Effector memory CD4-positive, alpha-beta T cell (primary cell): Measurements from ENCODE around the gene PPP4R3A.
"Not testable (repeated sequence)": the region's sequence is repeated elsewhere in the genome, so short reads cannot be mapped to it uniquely, and the experiment has no call there.

Experiments
- DNase-seq, 3 donors: peaks; one replicate each; pipeline ENCODE4 v3.0.0-alpha.2; 2020
- H3K27ac ChIP-seq: 2 replicates; pipeline ENCODE4 v1.7.0; 2013; ENCODE audit warnings: mild to moderate bottlenecking, low read length, moderate library complexity; ENCODE audit not compliant: insufficient read depth, poor library complexity, severe bottlenecking
- H3K27me3 ChIP-seq: replicated peaks from 2 replicates; pipeline ENCODE4 v1.7.0; 2013; ENCODE audit warnings: mild to moderate bottlenecking, low read length; ENCODE audit not compliant: insufficient read depth, control insufficient read depth, poor library complexity, severe bottlenecking
- H3K36me3 ChIP-seq: 2 replicates; pipeline ENCODE4 v1.7.0; 2013; ENCODE audit warnings: mild to moderate bottlenecking, low read length, moderate library complexity; ENCODE audit not compliant: control insufficient read depth, insufficient read depth
- H3K4me1 ChIP-seq: 2 replicates; pipeline ENCODE4 v1.7.0; 2013; ENCODE audit warnings: low read length, mild to moderate bottlenecking; ENCODE audit not compliant: control insufficient read depth, insufficient read depth, poor library complexity, severe bottlenecking
- H3K4me3 ChIP-seq: 2 replicates; pipeline ENCODE4 v1.7.0; 2013; ENCODE audit warnings: low read length, low read depth, mild to moderate bottlenecking; ENCODE audit not compliant: insufficient read depth, poor library complexity, severe bottlenecking
- H3K9me3 ChIP-seq: 2 replicates; pipeline ENCODE4 v1.7.0; 2013; ENCODE audit warnings: mild to moderate bottlenecking, low read length, moderate library complexity; ENCODE audit not compliant: control insufficient read depth

PPP4R3A gene

DNA sequence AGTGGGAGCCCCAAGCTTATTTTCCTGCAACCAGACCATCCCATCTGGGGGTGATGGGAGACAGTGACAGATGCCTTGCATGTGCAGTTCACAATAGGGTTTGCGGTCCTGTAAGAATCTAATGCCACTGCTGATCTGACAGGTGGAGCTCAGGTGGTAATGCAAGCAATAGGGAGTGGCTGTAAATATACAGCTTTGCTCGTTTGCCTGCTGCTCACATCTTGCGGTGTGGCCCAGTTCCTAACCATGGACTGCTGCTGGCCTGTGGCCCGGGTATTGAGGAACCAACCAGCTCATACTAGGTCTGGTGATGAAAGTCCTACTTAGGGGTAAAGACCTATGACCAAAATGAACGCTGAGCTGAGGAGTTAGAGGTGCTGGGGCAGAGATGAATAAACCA lies 56.4 kb downstream of the PPP4R3A start:
- peaks cover 13% of the 10 kb centered on the region for H3K36me3 ChIP-seq
- DNase-seq: no peak
- H3K4me1 ChIP-seq: no peaks in the 10 kb centered on the region
- H3K4me3 ChIP-seq: no peak overlapping the region
- H3K9me3 ChIP-seq: no peaks in the 10 kb centered on the region
- H3K27ac ChIP-seq: no peak overlapping the region
- H3K27me3 ChIP-seq: no peaks in the 10 kb centered on the region

DNA sequence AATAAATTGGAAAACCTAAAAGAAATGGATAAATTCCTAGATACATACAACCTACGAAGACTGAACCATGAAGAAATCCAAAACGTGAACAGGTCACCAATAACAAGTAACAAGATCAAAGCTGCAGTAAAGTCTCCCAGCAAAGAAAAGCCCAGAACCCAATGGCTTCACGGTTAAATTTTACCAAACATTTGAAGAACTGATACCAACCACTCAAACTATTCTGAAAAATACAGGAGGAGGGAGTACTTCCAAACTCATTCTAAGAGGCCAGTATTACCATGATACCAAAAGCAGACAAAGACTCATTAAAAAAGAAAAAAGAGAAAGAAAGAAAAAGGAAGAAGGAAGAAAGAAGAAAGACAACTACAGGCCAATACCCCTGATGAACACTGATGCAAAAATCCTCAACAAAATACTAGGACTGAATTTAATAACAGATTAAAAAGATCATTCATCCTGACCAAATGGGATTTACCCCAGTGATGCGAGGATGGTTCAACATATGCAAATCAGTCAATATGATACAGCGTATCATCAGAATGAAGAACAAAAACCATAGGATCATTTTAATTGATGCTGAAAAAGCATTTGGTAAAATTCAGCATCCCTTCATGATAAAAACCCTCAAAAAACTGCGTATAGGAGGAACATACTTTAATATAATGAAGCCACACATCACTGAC lies 65.6 kb downstream of the PPP4R3A start:
- DNase-seq: no peak
- Histone ChIP-seq H3K4me1 (no peaks in the 10 kb centered on the region), H3K27me3 (no peaks in the 10 kb centered on the region), H3K27ac (no peak overlapping the region), H3K4me3 (no peak overlapping the region), H3K36me3 (no peaks in the 10 kb centered on the region), H3K9me3 (no peaks in the 10 kb centered on the region)

DNA sequence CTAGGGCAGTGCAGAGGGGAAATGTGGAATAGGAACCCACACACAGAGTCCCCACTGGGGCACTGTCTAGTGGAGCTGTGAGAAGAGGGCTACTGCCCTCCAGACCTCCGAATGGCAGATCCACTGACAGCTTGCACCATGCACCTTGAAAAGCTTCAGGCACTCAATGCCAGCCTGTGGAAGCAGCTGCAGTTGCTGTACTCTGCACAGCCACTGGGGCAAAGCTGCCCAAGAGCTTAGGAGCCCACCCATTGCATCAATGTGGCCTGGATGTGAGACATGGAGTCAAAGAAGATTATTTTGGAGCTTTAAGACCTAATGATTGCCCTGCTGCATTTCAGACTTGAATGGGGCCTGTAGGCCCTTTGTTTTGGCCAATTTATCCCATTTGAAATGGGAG lies 70.8 kb downstream of the PPP4R3A start:
- Histone ChIP-seq H3K27me3 (no peaks in the 10 kb centered on the region), H3K9me3 (no peaks in the 10 kb centered on the region), H3K4me3 (no peak overlapping the region), H3K27ac (no peak overlapping the region), H3K4me1 (no peaks in the 10 kb centered on the region), H3K36me3 (no peaks in the 10 kb centered on the region)
- DNase-seq: no peak

DNA sequence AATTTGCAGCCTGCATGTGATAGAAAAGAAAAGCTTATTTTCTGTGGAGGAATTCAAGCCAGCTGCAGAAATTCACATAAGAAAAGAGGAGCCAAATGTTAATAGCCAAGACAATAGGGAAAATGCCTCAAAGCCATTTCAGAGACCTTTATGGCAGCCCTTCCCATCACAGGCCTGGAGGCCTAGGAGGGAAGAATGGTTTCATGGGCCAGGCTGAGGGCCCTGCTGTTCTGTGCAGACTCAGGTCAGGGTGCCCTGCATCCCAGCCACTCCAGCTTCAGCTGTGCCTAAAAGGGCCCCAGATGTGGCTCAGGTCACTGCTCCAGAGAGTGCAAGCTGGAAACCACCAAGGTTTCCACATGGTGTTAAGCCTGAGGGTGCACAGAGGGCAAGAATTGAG lies 71.3 kb downstream of the PPP4R3A start:
- no peaks in the 10 kb centered on the region for H3K36me3 ChIP-seq
- H3K27ac ChIP-seq: no peak overlapping the region
- H3K4me3 ChIP-seq: no peak overlapping the region
- H3K9me3 ChIP-seq: no peaks in the 10 kb centered on the region
- H3K4me1 ChIP-seq: no peaks in the 10 kb centered on the region
- H3K27me3 ChIP-seq: no peaks in the 10 kb centered on the region
- DNase-seq: no peak

DNA sequence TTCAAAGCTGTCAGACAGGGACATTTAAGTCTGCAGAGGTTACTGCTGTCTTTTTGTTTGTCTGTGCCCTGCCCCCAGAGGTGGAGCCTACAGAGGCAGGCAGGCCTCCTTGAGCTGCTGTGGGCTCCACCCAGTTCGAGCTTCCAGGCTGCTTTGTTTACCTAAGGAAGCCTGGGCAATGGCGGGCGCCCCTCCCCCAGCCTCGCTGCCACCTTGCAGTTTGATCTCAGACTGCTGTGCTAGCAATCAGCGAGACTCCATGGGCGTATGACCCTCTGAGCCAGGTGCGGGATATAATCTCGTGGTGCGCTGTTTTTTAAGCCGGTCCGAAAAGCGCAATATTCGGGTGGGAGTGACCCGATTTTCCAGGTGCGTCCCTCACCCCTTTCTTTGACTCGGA lies 73.8 kb downstream of the PPP4R3A start:
- H3K9me3 ChIP-seq, H3K4me3 ChIP-seq: not testable (repeated sequence)

DNA sequence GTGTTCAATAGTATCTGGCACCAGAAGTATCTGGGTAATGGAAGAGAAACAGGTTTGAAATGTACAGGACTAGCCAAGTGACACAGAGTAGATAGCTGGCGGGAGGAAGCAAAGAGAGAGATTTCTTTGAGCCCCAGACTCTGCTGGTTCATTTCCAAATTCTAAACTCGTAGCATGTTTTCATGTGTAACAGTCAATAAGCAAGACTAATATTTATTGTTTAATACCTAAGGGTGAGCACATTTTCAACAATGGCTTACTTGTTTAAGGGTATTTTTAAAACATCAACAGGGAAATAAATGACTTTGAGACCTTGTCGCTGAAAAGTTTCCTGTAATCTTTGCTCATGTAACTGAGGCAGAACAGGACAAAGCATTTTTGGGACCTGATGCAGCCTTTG lies 80.7 kb downstream of the PPP4R3A start:
- no peaks in the 10 kb centered on the region for H3K27me3 ChIP-seq
- H3K4me3 ChIP-seq: no peak overlapping the region
- no peaks in the 10 kb centered on the region for H3K36me3 ChIP-seq
- peaks cover 4% of the 10 kb centered on the region for H3K4me1 ChIP-seq
- H3K9me3 ChIP-seq: no peaks in the 10 kb centered on the region
- no peak overlapping the region for H3K27ac ChIP-seq
- no peak for DNase-seq

More for the DNA sequence above, 73.8 kb downstream of the PPP4R3A start:
- not testable (repeated sequence) for H3K27me3 ChIP-seq, DNase-seq, H3K4me1 ChIP-seq, H3K27ac ChIP-seq, H3K36me3 ChIP-seq

DNA sequence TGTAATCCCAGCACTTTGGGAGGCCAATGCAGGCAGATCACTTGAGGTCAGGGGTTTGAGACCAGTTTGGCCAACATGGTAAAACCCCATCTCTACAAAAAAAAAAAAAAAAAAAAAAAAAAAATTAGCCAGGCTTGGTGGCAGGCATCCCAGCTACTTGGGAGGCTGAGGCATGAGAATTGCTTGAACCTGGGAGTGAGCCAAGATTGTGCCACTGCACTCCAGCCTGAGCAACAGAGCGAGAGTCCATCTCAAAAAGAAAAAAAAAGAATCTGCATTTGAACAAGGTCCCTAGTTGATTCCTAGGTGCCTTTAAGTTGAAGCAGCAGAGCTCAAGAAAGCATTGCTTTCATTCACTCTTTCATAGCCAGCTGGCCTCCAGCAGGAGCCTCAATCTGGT lies 81.2 kb downstream of the PPP4R3A start:
- not testable (repeated sequence) for H3K9me3 ChIP-seq, H3K4me1 ChIP-seq, H3K27me3 ChIP-seq, DNase-seq, H3K4me3 ChIP-seq, H3K27ac ChIP-seq, H3K36me3 ChIP-seq

DNA sequence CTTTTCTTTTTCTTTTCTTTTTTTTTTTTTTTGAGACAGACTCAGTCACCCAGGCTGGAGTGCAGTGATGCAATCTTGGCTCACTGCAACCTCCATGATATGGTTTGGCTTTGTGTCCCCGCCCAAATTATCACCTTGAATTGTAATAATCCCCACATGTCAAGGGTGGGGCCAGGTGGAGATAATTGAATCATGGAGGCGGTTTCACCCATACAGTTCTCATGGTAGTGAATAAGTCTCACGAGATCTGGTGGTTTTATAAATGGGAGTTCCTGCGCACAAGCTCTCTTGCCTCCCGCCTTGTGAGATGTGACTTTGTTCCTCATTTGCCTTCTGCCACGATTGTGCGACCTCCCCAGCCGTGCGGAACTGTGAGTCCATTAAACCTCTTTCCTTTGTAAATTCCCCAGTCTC lies 84.6 kb downstream of the PPP4R3A start:
- H3K27me3 ChIP-seq, H3K4me3 ChIP-seq, H3K4me1 ChIP-seq, H3K27ac ChIP-seq, H3K36me3 ChIP-seq, H3K9me3 ChIP-seq, DNase-seq: not testable (repeated sequence)

DNA sequence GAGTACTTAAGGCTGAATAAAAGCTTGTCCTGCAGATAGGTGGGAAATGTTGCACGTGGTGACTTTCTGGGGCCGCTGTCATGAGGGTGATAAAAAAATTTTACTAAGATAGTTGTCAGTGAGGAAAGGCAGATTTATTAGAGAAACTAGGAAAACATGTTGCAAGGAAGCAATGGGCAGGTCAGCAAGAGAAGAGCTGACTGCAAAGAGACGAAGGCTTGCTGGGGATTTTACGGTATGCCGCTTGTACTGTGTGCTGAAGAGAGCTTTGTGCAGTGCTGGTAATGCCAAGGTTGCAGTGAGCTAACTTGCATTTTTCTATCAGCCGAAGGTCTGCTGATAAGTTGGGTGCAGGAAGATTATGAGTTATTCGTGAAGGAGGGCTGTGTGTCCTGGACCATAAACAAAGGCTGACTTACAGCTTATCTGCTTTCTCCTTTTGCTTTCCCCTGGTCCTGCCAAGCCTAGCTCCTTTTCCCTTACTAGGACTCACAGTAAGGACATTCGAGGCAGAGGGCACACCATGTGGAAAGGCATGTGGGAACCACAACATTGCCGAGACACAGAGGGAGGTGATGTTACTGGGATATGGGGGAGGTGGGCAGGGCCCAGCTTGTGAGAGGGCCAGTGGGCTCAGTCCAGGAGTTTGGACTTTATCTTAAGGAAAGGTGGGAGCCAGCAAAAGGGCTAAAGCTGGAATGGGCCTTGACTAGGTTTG lies 85.1 kb downstream of the PPP4R3A start:
- no peaks in the 10 kb centered on the region for H3K36me3 ChIP-seq

DNA sequence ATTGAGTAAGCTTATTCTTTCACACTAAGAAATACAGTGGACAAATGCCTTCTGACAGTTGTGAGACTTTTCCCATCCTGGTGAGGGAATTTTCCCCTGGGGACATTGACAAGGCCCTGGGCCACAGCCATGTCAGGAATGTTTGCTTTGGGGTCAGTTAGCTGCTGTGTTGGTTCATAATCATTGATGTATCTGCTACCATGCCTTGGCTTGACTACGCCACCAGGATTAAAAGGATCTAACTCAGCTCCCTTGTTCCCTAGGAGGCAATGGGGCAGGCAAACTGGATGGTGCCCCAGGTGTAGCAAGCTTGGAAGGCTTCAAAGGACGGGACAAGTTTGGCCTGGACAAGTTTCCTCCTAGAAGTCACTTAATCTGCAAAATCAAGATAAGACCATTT lies 89.4 kb downstream of the PPP4R3A start:
- no peak for DNase-seq
- H3K36me3 ChIP-seq: no peaks in the 10 kb centered on the region
- no peaks in the 10 kb centered on the region for H3K27me3 ChIP-seq
- peaks cover 18% of the 10 kb centered on the region for H3K4me1 ChIP-seq
- H3K9me3 ChIP-seq: no peaks in the 10 kb centered on the region
- no peak overlapping the region for H3K4me3 ChIP-seq
- H3K27ac ChIP-seq: no peak overlapping the region

More for the DNA sequence above, 85.1 kb downstream of the PPP4R3A start:
- no peak overlapping the region for H3K27ac ChIP-seq
- peaks cover 4% of the 10 kb centered on the region for H3K4me1 ChIP-seq
- H3K9me3 ChIP-seq: no peaks in the 10 kb centered on the region
- DNase-seq: no peak
- no peak overlapping the region for H3K4me3 ChIP-seq
- H3K27me3 ChIP-seq: no peaks in the 10 kb centered on the region
